IMR-90 (cell line): ENCODE results near the gene EYS. TPM values are rescaled to one million over a fixed set of nuclear protein-coding genes. Genes with fewer than 3 reads are reported as not detected.
A peak's percentile ranks its signal among the peaks of the same experiment; 100 is the strongest.

ENCODE experiments used
- ATAC-seq: fragments of 200-7000 bp; cut with Tn5 transposase; 2 replicates; pipeline ENCODE4 v1.9.1; 2020; ENCODE audit warnings: low read depth, mild to moderate bottlenecking, moderate library complexity
- BruUV-seq: library from RNA; stranded (reverse); fragments of 400-500 nt; replicated peaks from 2 replicates; lab custom pipeline; 2021; lab: Mats Ljungman, UMichigan
- CTCF ChIA-PET: fragments of 300-600 bp; formaldehyde crosslinking; extraction: SDS; loops from one replicate; lab custom pipeline; 2021; ENCODE audit warnings: antibody characterized with exemption; lab: Yijun Ruan, JAX
- POLR2A ChIA-PET: fragments of 300-600 bp; sonication (Branson Sonifier 250); formaldehyde crosslinking; loops from one replicate; lab custom pipeline; 2022; ENCODE audit warnings: antibody characterized with exemption; ENCODE audit not compliant: unreplicated experiment; lab: Charles Lee
- DNase-seq: peaks from one replicate; pipeline ENCODE4 v3.0.0; 2013
- H2AFZ ChIP-seq: replicated peaks from 2 replicates; pipeline ENCODE3; 2013; ENCODE audit warnings: low read length, mild to moderate bottlenecking; ENCODE audit not compliant: poor library complexity
- H2AK5ac ChIP-seq: 2 replicates; pipeline ENCODE4 v1.6.1; 2013; ENCODE audit warnings: low read depth, low read length, inconsistent platforms
- H2AK9ac ChIP-seq: replicated peaks from 2 replicates; pipeline ENCODE3; 2013; ENCODE audit warnings: mild to moderate bottlenecking, low read depth, low read length, moderate library complexity; ENCODE audit not compliant: poor library complexity
- H2BK120ac ChIP-seq: 2 replicates; pipeline ENCODE4 v1.6.1; 2013; ENCODE audit warnings: low read depth, low read length, inconsistent platforms
- H2BK15ac ChIP-seq: 3 replicates; pipeline ENCODE4 v1.6.1; 2013; ENCODE audit warnings: low read depth, low read length, inconsistent platforms
- H2BK20ac ChIP-seq: 2 replicates; pipeline ENCODE4 v1.6.1; 2013; ENCODE audit warnings: low read depth, mild to moderate bottlenecking, inconsistent platforms, low read length, moderate library complexity
- H2BK5ac ChIP-seq: 2 replicates; pipeline ENCODE4 v1.6.1; 2013; ENCODE audit warnings: mild to moderate bottlenecking, low read depth, low read length, inconsistent platforms; ENCODE audit not compliant: poor library complexity, severe bottlenecking
- H3K14ac ChIP-seq: replicated peaks from 2 replicates; pipeline ENCODE4 v1.6.1; 2013; ENCODE audit warnings: low read depth, low read length, inconsistent platforms
- H3K18ac ChIP-seq: 2 replicates; pipeline ENCODE4 v1.6.1; 2013; ENCODE audit warnings: low read depth, low read length, control low read depth
- H3K23ac ChIP-seq: 2 replicates; pipeline ENCODE4 v1.6.1; 2013; ENCODE audit warnings: low read depth, low read length, inconsistent platforms
- H3K27ac ChIP-seq: 2 replicates; pipeline ENCODE4 v1.5.1; 2013; ENCODE audit warnings: mild to moderate bottlenecking, control low read depth, low read length; ENCODE audit not compliant: insufficient read depth
- H3K27me3 ChIP-seq: 2 replicates; pipeline ENCODE4 v1.6.1; 2013; ENCODE audit warnings: low read length; ENCODE audit not compliant: control insufficient read depth, insufficient read depth
- H3K36me3 ChIP-seq: 2 replicates; pipeline ENCODE4 v1.6.1; 2013; ENCODE audit warnings: low read length, mixed read lengths; ENCODE audit not compliant: control insufficient read depth, insufficient read depth
- H3K4ac ChIP-seq: 2 replicates; pipeline ENCODE4 v1.6.1; 2013; ENCODE audit warnings: low read depth, low read length, inconsistent platforms
- H3K4me1 ChIP-seq: 2 replicates; pipeline ENCODE4 v1.6.1; 2013; ENCODE audit warnings: low read length, mixed read lengths; ENCODE audit not compliant: control insufficient read depth, insufficient read depth
- H3K4me2 ChIP-seq: 2 replicates; pipeline ENCODE4 v1.6.1; 2013; ENCODE audit warnings: low read depth, mild to moderate bottlenecking, control low read depth, low read length, moderate library complexity
- H3K4me3 ChIP-seq: 2 replicates; pipeline ENCODE4 v1.5.1; 2013; ENCODE audit warnings: low read depth, mild to moderate bottlenecking, control low read depth, low read length, moderate library complexity; ENCODE audit not compliant: insufficient read depth
- H3K56ac ChIP-seq: 2 replicates; pipeline ENCODE4 v1.6.1; 2013; ENCODE audit warnings: low read length, inconsistent platforms; ENCODE audit not compliant: insufficient read depth; ENCODE audit errors: extremely low read depth
- H3K79me1 ChIP-seq, 2 experiments: 2 replicates each; pipeline ENCODE4 v1.6.1; 2013; ENCODE audit warnings: low read length in 2 of 2, inconsistent platforms in 1 of 2, low read depth in 1 of 2
- H3K9ac ChIP-seq: 2 replicates; pipeline ENCODE4 v1.6.1; 2013; ENCODE audit warnings: low read depth, low read length, control low read depth
- H3K9me1 ChIP-seq: 2 replicates; pipeline ENCODE4 v1.6.1; 2013; ENCODE audit warnings: low read length, inconsistent platforms; ENCODE audit not compliant: insufficient read depth
- H3K9me3 ChIP-seq: 2 replicates; pipeline ENCODE4 v1.6.1; 2013; ENCODE audit warnings: low read length; ENCODE audit not compliant: control insufficient read depth, insufficient read depth
- H4K20me1 ChIP-seq: 2 replicates; pipeline ENCODE4 v1.6.1; 2013; ENCODE audit warnings: low read length, inconsistent platforms; ENCODE audit not compliant: insufficient read depth
- H4K5ac ChIP-seq: 2 replicates; pipeline ENCODE4 v1.6.1; 2013; ENCODE audit warnings: mild to moderate bottlenecking, low read depth, low read length, control low read depth
- H4K8ac ChIP-seq, 2 experiments: 2 replicates each; pipeline ENCODE4 v1.6.1; 2013; ENCODE audit warnings: low read depth in 2 of 2, low read length in 2 of 2, control low read depth in 1 of 2, inconsistent platforms in 1 of 2
- H4K91ac ChIP-seq: 2 replicates; pipeline ENCODE4 v1.6.1; 2013; ENCODE audit warnings: low read depth, low read length, inconsistent platforms; ENCODE audit not compliant: insufficient read depth
- BHLHE40 ChIP-seq: fragments of 150-350 bp; IDR thresholded peaks from 2 replicates; pipeline ENCODE4 v1.6.1; 2016; ENCODE audit warnings: mild to moderate bottlenecking, low read depth, low read length
- CEBPB ChIP-seq: IDR thresholded peaks from 2 replicates; pipeline ENCODE4 v1.6.1; 2012; ENCODE audit warnings: low read depth, low read length, improper control_type of control experiment
- MAZ ChIP-seq: IDR thresholded peaks from 2 replicates; pipeline ENCODE4 v1.6.1; 2012; ENCODE audit warnings: low read depth, mild to moderate bottlenecking, low read length, improper control_type of control experiment, moderate library complexity, borderline replicate concordance
- MXI1 ChIP-seq: IDR thresholded peaks from 2 replicates; pipeline ENCODE4 v1.6.1; 2012; ENCODE audit warnings: low read depth, mild to moderate bottlenecking, low read length, moderate library complexity, borderline replicate concordance
- NFE2L2 ChIP-seq: fragments of 150-350 bp; IDR thresholded peaks from 2 replicates; pipeline ENCODE4 v1.6.1; 2016; ENCODE audit warnings: low read depth, mild to moderate bottlenecking, low read length
- POLR2A ChIP-seq: IDR thresholded peaks from 2 replicates; pipeline ENCODE4 v1.6.1; 2012; ENCODE audit warnings: mild to moderate bottlenecking, low read depth, low read length
- RAD21 ChIP-seq: IDR thresholded peaks from 2 replicates; pipeline ENCODE4 v1.6.1; 2012; ENCODE audit warnings: low read length, improper control_type of control experiment
- RCOR1 ChIP-seq: IDR thresholded peaks from 2 replicates; pipeline ENCODE4 v1.6.1; 2012; ENCODE audit warnings: mild to moderate bottlenecking, low read length, improper control_type of control experiment; ENCODE audit not compliant: insufficient replicate concordance
- RFX5 ChIP-seq: IDR thresholded peaks from 2 replicates; pipeline ENCODE4 v1.8.0; 2012; ENCODE audit warnings: low read depth, mild to moderate bottlenecking, low read length, moderate library complexity
- SMC3 ChIP-seq: fragments of 150-350 bp; IDR thresholded peaks from 2 replicates; pipeline ENCODE4 v1.6.1; 2016; ENCODE audit warnings: low read depth, mild to moderate bottlenecking, antibody characterized with exemption, low read length, moderate library complexity
- USF2 ChIP-seq: fragments of 150-350 bp; IDR thresholded peaks from 2 replicates; pipeline ENCODE4 v1.6.1; 2017; ENCODE audit warnings: mild to moderate bottlenecking, antibody characterized with exemption, low read length, low read depth
- WGBS, 2 experiments: methylation state at CpG; one replicate each; pipeline versions ENCODE4 v1.1.5 to v1.1.7; 2013; ENCODE audit warnings: missing lambda C conversion rate in 2 of 2; ENCODE audit not compliant: insufficient read length in 1 of 2; ENCODE audit errors: extremely low coverage in 2 of 2; 5-methylcytosine and 5-hydroxymethylcytosine counted together
- dilution Hi-C: fragments of 300-500 bp; cut with HindIII; formaldehyde crosslinking; loops from one replicate; pipeline ENCODE4 v1.14.3; 2018; ENCODE audit warnings: low sequenced_read_pairs; ENCODE audit not compliant: unreplicated experiment
- in situ Hi-C: fragments of 300-500 bp; cut with MboI; formaldehyde crosslinking; loops from 3 replicates; pipeline ENCODE4 v1.14.3; 2019; ENCODE audit warnings: low sequenced_read_pairs, inconsistent platforms, mixed read lengths
- intact Hi-C: fragments of 100-400 bp; cut with micrococcal nuclease; formaldehyde crosslinking; loops from 2 replicates; pipeline ENCODE4 v1.10.0; 2022
- polyA plus RNA-seq, 3 experiments: library from polyadenylated mRNA; depleted of rRNA; stranded (reverse); fragments of >200 nt; gene quantifications; 2 replicates each; pipeline ENCODE4 v1.2.3, GENCODE V29; 2012; ENCODE audit warnings: low replicate concordance in 1 of 3
- total RNA-seq: library from RNA; depleted of rRNA; stranded (reverse); fragments of >200 nt; gene quantifications from 2 replicates; pipeline ENCODE4 v1.2.3, GENCODE V29; 2012
- TF ChIP-seq, protein P1 (sequence below): fragments of 150-350 bp; IDR thresholded peaks from 2 replicates; pipeline ENCODE4 v1.6.1; 2016; ENCODE audit warnings: low read depth, mild to moderate bottlenecking, low read length, moderate library complexity, borderline replicate concordance
- TF ChIP-seq, protein P2 (sequence below): conservative IDR thresholded peaks from 2 replicates; pipeline ENCODE4 v1.5.1; 2012; ENCODE audit warnings: mild to moderate bottlenecking, low read depth, low read length, improper control_type of control experiment

EYS gene
- total and polyA plus RNA-seq, 2 of the 4 experiments (the other 2 are of a cell fraction) = under 0.01 TPM; not detected in 1

DNA sequence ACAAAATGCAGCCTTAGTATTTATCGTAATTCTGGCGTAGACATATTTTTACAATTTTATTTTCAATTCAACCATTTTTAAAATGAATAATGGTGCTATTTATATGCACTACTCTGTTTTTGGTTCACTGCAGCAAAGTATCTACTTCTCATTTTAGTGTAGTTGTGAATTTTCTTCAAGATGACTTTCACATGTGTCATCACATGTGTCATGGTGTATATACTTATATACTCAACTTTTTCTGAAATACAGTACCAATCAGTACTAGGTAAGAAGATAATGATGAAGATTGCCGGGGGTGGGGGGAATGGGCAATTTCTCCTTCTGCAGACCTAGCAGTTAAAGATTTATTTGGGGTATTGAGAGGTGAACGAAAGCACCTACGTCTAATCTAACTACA lies 1436.9 kb downstream of the EYS start:
- Histone ChIP-seq H4K91ac (no peak overlapping the region), H4K5ac (no peak overlapping the region), H2BK5ac (peak overlapping the region; percentile 46), H3K4me2 (no peak overlapping the region), H2BK20ac (no peak overlapping the region), H3K27ac (no peak overlapping the region), H3K4me3 (no peak overlapping the region), H3K9ac (no peak overlapping the region), H3K79me1 (no peaks in the 10 kb centered on the region), H2AFZ (no peak overlapping the region), H3K4ac (no peak overlapping the region), H3K36me3 (no peaks in the 10 kb centered on the region), H2AK5ac (no peak overlapping the region), H3K14ac (no peak overlapping the region), H3K27me3 (no peaks in the 10 kb centered on the region), H2AK9ac (no peak overlapping the region), H3K9me1 (no peaks in the 10 kb centered on the region), H2BK15ac (no peak overlapping the region), H4K8ac (no peak overlapping the region), H4K20me1 (no peaks in the 10 kb centered on the region), H3K9me3 (no peaks in the 10 kb centered on the region), H3K56ac (no peak overlapping the region), H3K4me1 (no peaks in the 10 kb centered on the region), H3K23ac (no peak overlapping the region), H3K18ac (no peak overlapping the region), H2BK120ac (no peak overlapping the region)
- ChIA-PET CTCF (no interaction called here), POLR2A (no interaction called here)
- WGBS, 2 experiments = no CpG with 5 or more reads among the region's 5 CpGs
- BruUV-seq = no TSS peak
- TF ChIP-seq RAD21 (no peak), RCOR1 (no peak), MXI1 (no peak), CEBPB (no peak), MAZ (no peak), NFE2L2 (no peak), SMC3 (no peak), POLR2A (no peak), USF2 (no peak), BHLHE40 (no peak), RFX5 (no peak)
- TF ChIP-seq, protein P1, sequence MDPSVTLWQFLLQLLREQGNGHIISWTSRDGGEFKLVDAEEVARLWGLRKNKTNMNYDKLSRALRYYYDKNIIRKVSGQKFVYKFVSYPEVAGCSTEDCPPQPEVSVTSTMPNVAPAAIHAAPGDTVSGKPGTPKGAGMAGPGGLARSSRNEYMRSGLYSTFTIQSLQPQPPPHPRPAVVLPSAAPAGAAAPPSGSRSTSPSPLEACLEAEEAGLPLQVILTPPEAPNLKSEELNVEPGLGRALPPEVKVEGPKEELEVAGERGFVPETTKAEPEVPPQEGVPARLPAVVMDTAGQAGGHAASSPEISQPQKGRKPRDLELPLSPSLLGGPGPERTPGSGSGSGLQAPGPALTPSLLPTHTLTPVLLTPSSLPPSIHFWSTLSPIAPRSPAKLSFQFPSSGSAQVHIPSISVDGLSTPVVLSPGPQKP = no peak
- TF ChIP-seq, protein P2, sequence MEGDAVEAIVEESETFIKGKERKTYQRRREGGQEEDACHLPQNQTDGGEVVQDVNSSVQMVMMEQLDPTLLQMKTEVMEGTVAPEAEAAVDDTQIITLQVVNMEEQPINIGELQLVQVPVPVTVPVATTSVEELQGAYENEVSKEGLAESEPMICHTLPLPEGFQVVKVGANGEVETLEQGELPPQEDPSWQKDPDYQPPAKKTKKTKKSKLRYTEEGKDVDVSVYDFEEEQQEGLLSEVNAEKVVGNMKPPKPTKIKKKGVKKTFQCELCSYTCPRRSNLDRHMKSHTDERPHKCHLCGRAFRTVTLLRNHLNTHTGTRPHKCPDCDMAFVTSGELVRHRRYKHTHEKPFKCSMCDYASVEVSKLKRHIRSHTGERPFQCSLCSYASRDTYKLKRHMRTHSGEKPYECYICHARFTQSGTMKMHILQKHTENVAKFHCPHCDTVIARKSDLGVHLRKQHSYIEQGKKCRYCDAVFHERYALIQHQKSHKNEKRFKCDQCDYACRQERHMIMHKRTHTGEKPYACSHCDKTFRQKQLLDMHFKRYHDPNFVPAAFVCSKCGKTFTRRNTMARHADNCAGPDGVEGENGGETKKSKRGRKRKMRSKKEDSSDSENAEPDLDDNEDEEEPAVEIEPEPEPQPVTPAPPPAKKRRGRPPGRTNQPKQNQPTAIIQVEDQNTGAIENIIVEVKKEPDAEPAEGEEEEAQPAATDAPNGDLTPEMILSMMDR = no peak
- peak; percentile 70 for DNase-seq
- dilution Hi-C loops = no loop called here
- intact Hi-C loops = no loop called here
- in situ Hi-C loops = no loop called here
- peak; percentile 54; the same call in 1 of the 2 replicates for ATAC-seq
